ENCODE measurements around the gene CHERP. TPM values are rescaled to one million over a fixed set of nuclear protein-coding genes. Genes with fewer than 3 reads are reported as not detected.

The CHERP gene
- total and polyA plus RNA-seq, 2 of the 8 experiments (the other 6 are each of a cell fraction or from before 2014, with no cell fraction given): 13.9 to 73.7 TPM

DNA sequence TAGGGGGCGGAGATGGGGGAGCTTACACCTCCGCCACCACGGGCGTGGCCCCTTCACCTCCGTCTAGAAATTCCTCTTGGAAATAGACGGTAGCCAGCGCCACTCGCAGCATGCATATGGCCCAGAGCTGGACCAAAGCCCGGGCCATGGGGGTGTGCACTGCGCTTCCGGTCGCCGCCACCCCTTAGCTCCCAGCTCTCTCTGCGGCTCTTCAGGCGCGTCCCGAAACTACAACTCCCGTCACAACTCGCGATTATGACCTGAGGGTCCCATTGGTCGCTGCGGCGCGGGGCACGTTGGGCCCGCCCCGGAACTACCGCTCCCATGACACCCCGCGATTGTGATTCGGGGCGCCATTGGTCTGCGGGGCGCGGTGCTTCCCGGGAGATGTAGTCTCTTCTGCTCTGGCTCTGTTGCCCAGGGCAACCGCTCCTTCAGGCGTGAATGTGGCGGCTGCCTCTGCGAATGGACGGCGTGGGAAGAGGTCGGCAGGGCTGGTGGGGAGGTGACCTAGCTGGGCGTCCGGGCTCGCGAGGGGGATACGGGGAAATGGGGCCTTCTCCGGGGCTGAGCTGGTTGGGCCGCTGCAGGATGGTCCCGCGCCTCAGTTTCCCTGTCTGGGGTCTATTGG is 46.1 kb downstream of the CHERP start, which contains the start of the genes C19orf44 and CALR3 (continued):
- TF ChIP-seq EZH2 (IDR thresholded peaks at IDR 0.05; ENCODE audit: low read depth, low read length, severe bottlenecking): no peak
- peak; percentile 71 for TF ChIP-seq TAF1 (IDR thresholded peaks at IDR 0.05; ENCODE audit: low read depth, low read length)
- TF ChIP-seq, protein P1, sequence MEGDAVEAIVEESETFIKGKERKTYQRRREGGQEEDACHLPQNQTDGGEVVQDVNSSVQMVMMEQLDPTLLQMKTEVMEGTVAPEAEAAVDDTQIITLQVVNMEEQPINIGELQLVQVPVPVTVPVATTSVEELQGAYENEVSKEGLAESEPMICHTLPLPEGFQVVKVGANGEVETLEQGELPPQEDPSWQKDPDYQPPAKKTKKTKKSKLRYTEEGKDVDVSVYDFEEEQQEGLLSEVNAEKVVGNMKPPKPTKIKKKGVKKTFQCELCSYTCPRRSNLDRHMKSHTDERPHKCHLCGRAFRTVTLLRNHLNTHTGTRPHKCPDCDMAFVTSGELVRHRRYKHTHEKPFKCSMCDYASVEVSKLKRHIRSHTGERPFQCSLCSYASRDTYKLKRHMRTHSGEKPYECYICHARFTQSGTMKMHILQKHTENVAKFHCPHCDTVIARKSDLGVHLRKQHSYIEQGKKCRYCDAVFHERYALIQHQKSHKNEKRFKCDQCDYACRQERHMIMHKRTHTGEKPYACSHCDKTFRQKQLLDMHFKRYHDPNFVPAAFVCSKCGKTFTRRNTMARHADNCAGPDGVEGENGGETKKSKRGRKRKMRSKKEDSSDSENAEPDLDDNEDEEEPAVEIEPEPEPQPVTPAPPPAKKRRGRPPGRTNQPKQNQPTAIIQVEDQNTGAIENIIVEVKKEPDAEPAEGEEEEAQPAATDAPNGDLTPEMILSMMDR (IDR thresholded peaks at IDR 0.05; ENCODE audit: control extremely low read depth in 1 of 3, insufficient read depth in 1 of 3, low read depth in 1 of 3, low read length in 3 of 3): no peak
- no peak for TF ChIP-seq POU5F1 (IDR thresholded peaks at IDR 0.05; ENCODE audit: low read depth, low read length)
- peak in 1 of 2 experiments; percentile 79; a peak in 2 of 3 replicates for TF ChIP-seq POLR2A (IDR thresholded peaks at IDR 0.05; ENCODE audit: control extremely low read depth in 1 of 2, low read depth in 2 of 2, low read length in 2 of 2)
- no peak for TF ChIP-seq EGR1 (IDR thresholded peaks at IDR 0.05; ENCODE audit: borderline replicate concordance, low read depth, low read length)
- TF ChIP-seq BRCA1 (IDR thresholded peaks at IDR 0.05; ENCODE audit: low read depth, low read length): no peak
- peak; percentile 74 for TF ChIP-seq CREB1 (IDR thresholded peaks at IDR 0.05)
- no peak for TF ChIP-seq HDAC6 (IDR thresholded peaks at IDR 0.05; ENCODE audit: low read depth, low read length)
- peak; percentile 45; the same call in 1 of the 2 replicates for TF ChIP-seq KDM5A (IDR thresholded peaks at IDR 0.05; ENCODE audit: low read length)
- no peak for TF ChIP-seq SAP30 (IDR thresholded peaks at IDR 0.05; ENCODE audit: insufficient read depth, insufficient replicate concordance, low read length)
- TF ChIP-seq JUND (IDR thresholded peaks at IDR 0.05; ENCODE audit: low read length): no peak
- TF ChIP-seq EP300 (IDR thresholded peaks at IDR 0.05; ENCODE audit: borderline replicate concordance in 1 of 2, low read depth in 2 of 2, low read length in 2 of 2): 0 out of 3 replicates have a peak, but pooled peaks of 1 of the 2 experiments have one; percentile 31
- peak; percentile 95 for TF ChIP-seq YY1 (IDR thresholded peaks at IDR 0.05; ENCODE audit: low read depth, low read length)
- TF ChIP-seq SRF (IDR thresholded peaks at IDR 0.05; ENCODE audit: low read depth, low read length): no peak
- TF ChIP-seq SP1 (IDR thresholded peaks at IDR 0.05; ENCODE audit: low read depth, low read length): peak; percentile 88
- no peak for TF ChIP-seq RNF2 (IDR thresholded peaks at IDR 0.05; ENCODE audit: borderline replicate concordance, low read depth, low read length, missing control alignments, poor library complexity, severe bottlenecking)

Data from H1 (cell line).